PC-3 (cell line): ENCODE results near the gene STX7. TPM values are rescaled to one million over a fixed set of nuclear protein-coding genes. Genes with fewer than 3 reads are reported as not detected.

Experiments used
- ATAC-seq: fragments of 200-7000 bp; cut with Tn5 transposase; 2 replicates; pipeline ENCODE4 v1.9.1; 2020; ENCODE audit warnings: mild to moderate bottlenecking, moderate library complexity
- BruUV-seq: library from RNA; stranded (reverse); fragments of 400-500 nt; replicated peaks from 2 replicates; lab custom pipeline; 2021; lab: Mats Ljungman, UMichigan
- CTCF ChIA-PET: fragments of 300-600 bp; sonication (Branson Sonifier 250); formaldehyde crosslinking; loops from one replicate; lab custom pipeline; 2022; ENCODE audit warnings: antibody characterized with exemption; lab: Charles Lee
- POLR2A ChIA-PET: fragments of 300-600 bp; sonication (Branson Sonifier 250); formaldehyde crosslinking; loops from one replicate; lab custom pipeline; 2022; ENCODE audit warnings: antibody characterized with exemption; ENCODE audit not compliant: unreplicated experiment; lab: Charles Lee
- DNase-seq: peaks from one replicate; pipeline ENCODE4 v3.0.0-alpha.2; 2015
- H2AFZ ChIP-seq: fragments of 300-600 bp; sonication (generic); 2 replicates; pipeline ENCODE4 v1.6.0; 2016; ENCODE audit warnings: antibody characterized with exemption, low read length
- H3F3A ChIP-seq: fragments of 300-600 bp; sonication (generic); one replicate; pipeline ENCODE4 v1.6.0; 2017; ENCODE audit warnings: antibody characterized with exemption, low read length, control low read depth, mild to moderate bottlenecking; ENCODE audit not compliant: unreplicated experiment
- H3K27ac ChIP-seq: fragments of 300-600 bp; sonication (generic); 2 replicates; pipeline ENCODE4 v1.5.1; 2016; ENCODE audit warnings: mild to moderate bottlenecking, low read length
- H3K27me3 ChIP-seq: fragments of 300-600 bp; sonication (generic); 2 replicates; pipeline ENCODE4 v1.6.1; 2016; ENCODE audit warnings: low read length, mixed read lengths
- H3K36me3 ChIP-seq: fragments of 300-600 bp; sonication (generic); 2 replicates; pipeline ENCODE4 v1.6.1; 2016; ENCODE audit warnings: low read depth, mixed run types, low read length, mixed read lengths
- H3K4me1 ChIP-seq: fragments of 300-600 bp; sonication (generic); 2 replicates; pipeline ENCODE4 v1.5.1; 2016; ENCODE audit warnings: low read length; ENCODE audit not compliant: insufficient read depth
- H3K4me2 ChIP-seq: fragments of 300-600 bp; sonication (generic); 2 replicates; pipeline ENCODE4 v1.6.0; 2016; ENCODE audit warnings: low read length
- H3K4me3 ChIP-seq: fragments of 300-600 bp; sonication (generic); 2 replicates; pipeline ENCODE4 v1.5.1; 2016; ENCODE audit warnings: mild to moderate bottlenecking, low read length, mixed read lengths
- H3K79me2 ChIP-seq: fragments of 300-600 bp; sonication (generic); 2 replicates; pipeline ENCODE4 v1.6.1; 2017; ENCODE audit warnings: low read length, mixed read lengths
- H3K9ac ChIP-seq: fragments of 300-600 bp; sonication (generic); 2 replicates; pipeline ENCODE4 v1.6.0; 2016; ENCODE audit warnings: mild to moderate bottlenecking, low read length
- H3K9me2 ChIP-seq: fragments of 300-600 bp; sonication (generic); replicated peaks from 2 replicates; pipeline ENCODE4 v1.6.1; 2016; ENCODE audit warnings: mixed run types, low read length, mixed read lengths
- H3K9me3 ChIP-seq: fragments of 300-600 bp; sonication (generic); 2 replicates; pipeline ENCODE4 v1.6.1; 2016; ENCODE audit warnings: low read length, mixed read lengths
- H4K20me1 ChIP-seq: fragments of 300-600 bp; sonication (generic); 2 replicates; pipeline ENCODE4 v1.6.1; 2016; ENCODE audit warnings: low read length, mixed read lengths
- CTCF ChIP-seq: fragments of 300-600 bp; sonication (generic); conservative IDR thresholded peaks from 2 replicates; pipeline ENCODE4 v1.5.1; 2017; ENCODE audit warnings: antibody characterized with exemption, low read depth, mild to moderate bottlenecking, low read length
- EZH2 ChIP-seq: fragments of 300-600 bp; sonication (generic); IDR thresholded peaks from one replicate; pipeline ENCODE4 v1.6.1; 2017; ENCODE audit warnings: antibody characterized with exemption, mild to moderate bottlenecking, low read length; ENCODE audit not compliant: unreplicated experiment
- EZH2phosphoT487 ChIP-seq: fragments of 300-600 bp; sonication (generic); IDR thresholded peaks from 2 replicates; pipeline ENCODE4 v1.6.1; 2018; ENCODE audit warnings: mild to moderate bottlenecking, antibody characterized with exemption, low read length, borderline replicate concordance
- intact Hi-C: fragments of 100-400 bp; cut with micrococcal nuclease; formaldehyde crosslinking; loops from 2 replicates; pipeline ENCODE4 v1.9.0; 2023
- total RNA-seq: library from RNA; depleted of rRNA; stranded (reverse); fragments of >200 nt; gene quantifications from 2 replicates; pipeline ENCODE4 v1.2.3, GENCODE V29; 2014

The STX7 gene
- total RNA-seq, 1 experiment from 2014 or later: 27.4 TPM

GRCh38 chr6:132461958-132462357 lies 51.0 kb downstream of the STX7 start:
- TF ChIP-seq EZH2 (no peak), CTCF (no peak), EZH2phosphoT487 (no peak)
- intact Hi-C loops: no loop called here
- DNase-seq: peak; percentile 24
- Histone ChIP-seq H3K79me2 (no peaks in the 10 kb centered on the region), H3K9me3 (no peaks in the 10 kb centered on the region), H3K9ac (no peak overlapping the region), H3K4me1 (peaks cover 14% of the 10 kb centered on the region), H3K27me3 (no peaks in the 10 kb centered on the region), H3K4me2 (no peak overlapping the region), H3F3A (no peaks in the 10 kb centered on the region), H3K4me3 (no peak overlapping the region), H3K9me2 (no peaks in the 10 kb centered on the region), H4K20me1 (no peaks in the 10 kb centered on the region), H3K27ac (no peak overlapping the region), H2AFZ (no peak overlapping the region), H3K36me3 (peaks cover 13% of the 10 kb centered on the region; the same call in 1 of the 2 replicates)
- CTCF ChIA-PET: no interaction called here
- no peak for ATAC-seq
- POLR2A ChIA-PET: no interaction called here
- BruUV-seq: no TSS peak

- no TSS peak for BruUV-seq
- H3K36me3 ChIP-seq: peaks cover 9% of the 10 kb centered on the region; the same call in 1 of the 2 replicates
- ChIA-PET CTCF (no interaction called here), POLR2A (no interaction called here)
- H3K4me2 ChIP-seq: no peak overlapping the region
- H3K4me3 ChIP-seq: no peak overlapping the region
- no peak for ATAC-seq
- H3K79me2 ChIP-seq: no peaks in the 10 kb centered on the region
- H2AFZ ChIP-seq: no peak overlapping the region
- H3K9me2 ChIP-seq: no peaks in the 10 kb centered on the region
- no peaks in the 10 kb centered on the region for H3K27me3 ChIP-seq
- no peak overlapping the region for H3K9ac ChIP-seq
- TF ChIP-seq EZH2phosphoT487 (no peak), EZH2 (no peak), CTCF (no peak)
- no peaks in the 10 kb centered on the region for H4K20me1 ChIP-seq
- intact Hi-C loops: no loop called here
- H3K4me1 ChIP-seq: peaks cover 5% of the 10 kb centered on the region
- H3F3A ChIP-seq: no peaks in the 10 kb centered on the region
- H3K9me3 ChIP-seq: no peaks in the 10 kb centered on the region
- no peak overlapping the region for H3K27ac ChIP-seq
- DNase-seq: no peak
Observed at GRCh38 chr6:132459605-132459952, 53.3 kb downstream of the STX7 start.

- peaks cover 9% of the 10 kb centered on the region; the same call in 1 of the 2 replicates for H3K36me3 ChIP-seq
- H3K9ac ChIP-seq: no peak overlapping the region
- H3K9me3 ChIP-seq: no peaks in the 10 kb centered on the region
- H4K20me1 ChIP-seq: no peaks in the 10 kb centered on the region
- no TSS peak for BruUV-seq
- H2AFZ ChIP-seq: no peak overlapping the region
- no peak overlapping the region for H3K4me3 ChIP-seq
- no peaks in the 10 kb centered on the region for H3F3A ChIP-seq
- ChIA-PET POLR2A (no interaction called here), CTCF (no interaction called here)
- ATAC-seq: no peak
- intact Hi-C loops: no loop called here
- H3K27me3 ChIP-seq: no peaks in the 10 kb centered on the region
- TF ChIP-seq EZH2phosphoT487 (no peak), CTCF (no peak), EZH2 (no peak)
- no peak overlapping the region for H3K27ac ChIP-seq
- H3K4me2 ChIP-seq: no peak overlapping the region
- DNase-seq: no peak
- H3K79me2 ChIP-seq: no peaks in the 10 kb centered on the region
- H3K9me2 ChIP-seq: no peaks in the 10 kb centered on the region
- H3K4me1 ChIP-seq: no peaks in the 10 kb centered on the region
Observed at GRCh38 chr6:132458887-132459604, 53.9 kb downstream of the STX7 start.
